OCI-LY3 (cell line): Measurements from ENCODE around the gene ARVCF.

Source experiments
- H2AFZ ChIP-seq: fragments of 200-600, 300-600 bp; shearing (Covaris generic); 2 replicates; pipeline ENCODE4 v1.6.0; 2014; ENCODE audit warnings: antibody characterized with exemption, low read depth, low read length
- H3K27ac ChIP-seq: fragments of 200-600, 300-600 bp; sonication (generic); 2 replicates; pipeline ENCODE4 v1.5.1; 2014; ENCODE audit warnings: mild to moderate bottlenecking, low read length, moderate library complexity, mixed read lengths
- H3K27me3 ChIP-seq: fragments of 200-600, 300-600 bp; sonication (generic); 2 replicates; pipeline ENCODE4 v1.6.1; 2014; ENCODE audit warnings: low read depth, low read length, mixed read lengths
- H3K36me3 ChIP-seq: fragments of 200-600, 300-600 bp; sonication (generic); replicated peaks from 2 replicates; pipeline ENCODE3; 2014; ENCODE audit warnings: low read depth, low read length, mixed read lengths
- H3K4me1 ChIP-seq: fragments of 300-600, 200-600 bp; sonication (generic); 2 replicates; pipeline ENCODE4 v1.6.1; 2014; ENCODE audit warnings: low read length, mixed read lengths
- H3K4me2 ChIP-seq: fragments of 200-600, 300-600 bp; sonication (generic); 2 replicates; pipeline ENCODE4 v1.6.1; 2014; ENCODE audit warnings: low read length, mixed read lengths
- H3K4me3 ChIP-seq: fragments of 300-600, 200-600 bp; sonication (generic); 2 replicates; pipeline ENCODE4 v1.5.1; 2014; ENCODE audit warnings: antibody characterized with exemption, mild to moderate bottlenecking, low read length, moderate library complexity
- H3K79me2 ChIP-seq: fragments of 300-600, 200-600 bp; shearing (Covaris generic); 2 replicates; pipeline ENCODE4 v1.6.1; 2014; ENCODE audit warnings: mild to moderate bottlenecking, low read length, mixed read lengths
- H3K9ac ChIP-seq: fragments of 300-600, 200-600 bp; shearing (Covaris generic); 2 replicates; pipeline ENCODE4 v1.6.0; 2014; ENCODE audit warnings: mild to moderate bottlenecking, low read length, moderate library complexity
- H3K9me3 ChIP-seq: fragments of 200-600, 300-600 bp; shearing (Covaris generic); 2 replicates; pipeline ENCODE4 v1.6.1; 2014; ENCODE audit warnings: low read length, mixed read lengths; ENCODE audit not compliant: insufficient read depth
- H4K20me1 ChIP-seq: fragments of 200-600, 300-600 bp; sonication (generic); 2 replicates; pipeline ENCODE4 v1.6.1; 2016; ENCODE audit warnings: low read length, mixed read lengths; ENCODE audit not compliant: insufficient read depth
- CTCF ChIP-seq: fragments of 200-600, 300-600 bp; sonication (generic); IDR thresholded peaks from 2 replicates; pipeline ENCODE4 v1.5.1; 2014; ENCODE audit warnings: antibody characterized with exemption, low read length, low read depth
- EZH2phosphoT487 ChIP-seq: fragments of 200-600 bp; shearing (Covaris generic); IDR thresholded peaks from 2 replicates; pipeline ENCODE4 v1.6.1; 2018; ENCODE audit warnings: antibody characterized with exemption, mixed run types, low read depth

The ARVCF gene

GRCh38 chr22:19980766-19981165, 35.9 kb downstream of the ARVCF start:
- H2AFZ ChIP-seq = no peak overlapping the region
- H3K9ac ChIP-seq = no peak overlapping the region
- no peak for TF ChIP-seq CTCF
- TF ChIP-seq EZH2phosphoT487 = no peak
- no peak overlapping the region for H3K27ac ChIP-seq
- no peaks in the 10 kb centered on the region for H3K9me3 ChIP-seq
- H3K4me1 ChIP-seq = peaks cover 3% of the 10 kb centered on the region; the same call in 1 of the 2 replicates
- H4K20me1 ChIP-seq = no peaks in the 10 kb centered on the region
- no peak overlapping the region for H3K4me2 ChIP-seq
- H3K4me3 ChIP-seq = no peak overlapping the region
- H3K27me3 ChIP-seq = no peaks in the 10 kb centered on the region
- H3K79me2 ChIP-seq = no peaks in the 10 kb centered on the region
- no peaks in the 10 kb centered on the region for H3K36me3 ChIP-seq

- H3K9ac ChIP-seq = no peak overlapping the region
Observed at GRCh38 chr22:19979712-19980493, 36.7 kb downstream of the ARVCF start.

GRCh38 chr22:19978748-19979147, 37.9 kb downstream of the ARVCF start:
- H3K9me3 ChIP-seq = no peaks in the 10 kb centered on the region
- no peak overlapping the region for H3K4me3 ChIP-seq
- H3K27me3 ChIP-seq = no peaks in the 10 kb centered on the region
- H3K4me1 ChIP-seq = peaks cover 3% of the 10 kb centered on the region; the same call in 1 of the 2 replicates
- no peak overlapping the region for H2AFZ ChIP-seq
- no peak overlapping the region for H3K4me2 ChIP-seq
- H3K27ac ChIP-seq = no peak overlapping the region
- no peak for TF ChIP-seq EZH2phosphoT487
- H3K9ac ChIP-seq = no peak overlapping the region
- H3K79me2 ChIP-seq = no peaks in the 10 kb centered on the region
- H3K36me3 ChIP-seq = no peaks in the 10 kb centered on the region
- no peaks in the 10 kb centered on the region for H4K20me1 ChIP-seq

More at GRCh38 chr22:19979712-19980493, 36.7 kb downstream of the ARVCF start:
- Histone ChIP-seq H3K9me3 (no peaks in the 10 kb centered on the region), H2AFZ (no peak overlapping the region), H3K79me2 (no peaks in the 10 kb centered on the region), H3K4me3 (no peak overlapping the region), H3K4me1 (peaks cover 6% of the 10 kb centered on the region; the same call in 1 of the 2 replicates), H3K4me2 (no peak overlapping the region), H3K27ac (no peak overlapping the region), H4K20me1 (no peaks in the 10 kb centered on the region), H3K27me3 (no peaks in the 10 kb centered on the region), H3K36me3 (no peaks in the 10 kb centered on the region)
- TF ChIP-seq CTCF (no peak), EZH2phosphoT487 (no peak)

GRCh38 chr22:19977296-19978243, 39.1 kb downstream of the ARVCF start:
- no peak overlapping the region for H3K9ac ChIP-seq
- H2AFZ ChIP-seq = no peak overlapping the region
- H3K79me2 ChIP-seq = no peaks in the 10 kb centered on the region
- H3K4me1 ChIP-seq = peaks cover 3% of the 10 kb centered on the region; the same call in 1 of the 2 replicates
- H3K9me3 ChIP-seq = no peaks in the 10 kb centered on the region
- no peak overlapping the region for H3K4me3 ChIP-seq
- H3K36me3 ChIP-seq = no peaks in the 10 kb centered on the region
- no peak overlapping the region for H3K4me2 ChIP-seq
- H4K20me1 ChIP-seq = no peaks in the 10 kb centered on the region
- no peak for TF ChIP-seq EZH2phosphoT487
- no peak for TF ChIP-seq CTCF
- H3K27ac ChIP-seq = no peak overlapping the region
- no peaks in the 10 kb centered on the region for H3K27me3 ChIP-seq
